Measurements from ENCODE around the gene MED16. TPM values are rescaled to one million over a fixed set of nuclear protein-coding genes. Genes with fewer than 3 reads are reported as not detected.

The MED16 gene
- total and polyA plus RNA-seq, 2 of the 13 experiments (the other 11 are each of a cell fraction or from before 2014, with no cell fraction given): 13.3 to 14.8 TPM

DNA sequence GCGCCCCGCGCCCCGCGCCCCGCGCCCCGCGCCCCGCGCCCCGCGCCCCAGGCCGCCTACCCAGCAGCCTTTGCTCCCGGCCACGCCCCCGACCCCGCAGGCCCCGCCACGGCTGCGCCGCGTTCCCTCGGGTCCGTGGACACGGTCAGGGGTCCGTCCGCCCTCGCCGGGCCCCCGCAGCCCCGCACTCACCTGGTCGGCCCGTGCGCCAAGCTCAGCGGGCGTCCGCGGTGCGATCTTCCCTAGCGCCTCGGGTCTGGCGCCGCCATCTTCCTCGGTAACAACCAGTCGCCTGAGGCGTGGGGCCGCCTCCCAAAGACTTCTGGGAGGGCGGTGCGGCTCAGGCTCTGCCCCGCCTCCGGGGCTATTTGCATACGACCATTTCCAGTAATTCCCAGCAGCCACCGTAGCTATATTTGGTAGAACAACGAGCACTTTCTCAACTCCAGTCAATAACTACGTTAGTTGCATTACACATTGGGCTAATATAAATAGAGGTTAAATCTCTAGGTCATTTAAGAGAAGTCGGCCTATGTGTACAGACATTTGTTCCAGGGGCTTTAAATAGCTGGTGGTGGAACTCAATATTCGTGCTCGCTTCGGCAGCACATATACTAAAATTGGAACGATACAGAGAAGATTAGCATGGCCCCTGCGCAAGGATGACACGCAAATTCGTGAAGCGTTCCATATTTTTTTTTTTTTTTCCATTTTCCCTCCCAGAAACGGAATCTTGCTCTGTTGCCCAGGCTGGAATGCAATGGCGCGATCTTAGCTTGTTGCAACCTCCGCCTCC is at the start of gene MED16, which contains the start of gene RNU6-9 (continued):
- TF ChIP-seq, protein P1, sequence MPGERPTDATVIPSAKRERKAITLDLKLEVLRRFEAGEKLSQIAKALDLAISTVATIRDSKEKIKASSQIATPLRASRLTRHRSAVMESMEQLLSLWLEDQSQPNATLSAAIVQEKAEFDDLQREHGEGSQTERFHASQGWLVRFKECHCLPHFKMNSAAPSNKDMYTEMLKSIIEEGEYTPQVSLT (CRISPR knock-in tag; IDR thresholded peaks at IDR 0.05; ENCODE audit: borderline replicate concordance, low read depth): no peak
- peak; percentile 61; the same call in 1 of the 2 replicates for TF ChIP-seq ZNF768 (CRISPR knock-in tag; IDR thresholded peaks at IDR 0.05)
- TF ChIP-seq ZNF30 (CRISPR knock-in tag; IDR thresholded peaks at IDR 0.05): no peak
- no peak for TF ChIP-seq MTA3 (CRISPR knock-in tag; IDR thresholded peaks at IDR 0.05)
- no peak for TF ChIP-seq ZNF878 (CRISPR knock-in tag; IDR thresholded peaks at IDR 0.05)
- no peak for TF ChIP-seq TMF1 (CRISPR knock-in tag; IDR thresholded peaks at IDR 0.05; ENCODE audit: low read depth)
- TF ChIP-seq KLF16 (CRISPR knock-in tag; IDR thresholded peaks at IDR 0.05): peak in 1 of 2 experiments; percentile 47; a peak in 1 of 4 replicates
- peak; percentile 93 for TF ChIP-seq HOXA5 (CRISPR knock-in tag; IDR thresholded peaks at IDR 0.05)
- no peak for TF ChIP-seq POGZ (CRISPR knock-in tag; IDR thresholded peaks at IDR 0.05)
- no peak for TF ChIP-seq ELF1 (CRISPR knock-in tag; IDR thresholded peaks at IDR 0.05)
- no peak for TF ChIP-seq CEBPB (IDR thresholded peaks at IDR 0.05; ENCODE audit: borderline replicate concordance, low read depth, low read length)
- no peak for TF ChIP-seq ZNF234 (CRISPR knock-in tag; conservative IDR thresholded peaks at IDR 0.05)
- TF ChIP-seq, protein P2, sequence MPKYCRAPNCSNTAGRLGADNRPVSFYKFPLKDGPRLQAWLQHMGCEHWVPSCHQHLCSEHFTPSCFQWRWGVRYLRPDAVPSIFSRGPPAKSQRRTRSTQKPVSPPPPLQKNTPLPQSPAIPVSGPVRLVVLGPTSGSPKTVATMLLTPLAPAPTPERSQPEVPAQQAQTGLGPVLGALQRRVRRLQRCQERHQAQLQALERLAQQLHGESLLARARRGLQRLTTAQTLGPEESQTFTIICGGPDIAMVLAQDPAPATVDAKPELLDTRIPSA (CRISPR knock-in tag; IDR thresholded peaks at IDR 0.05; ENCODE audit: borderline replicate concordance): no peak
- no peak for TF ChIP-seq ZNF33B (CRISPR knock-in tag; IDR thresholded peaks at IDR 0.05)
- TF ChIP-seq, protein P3, sequence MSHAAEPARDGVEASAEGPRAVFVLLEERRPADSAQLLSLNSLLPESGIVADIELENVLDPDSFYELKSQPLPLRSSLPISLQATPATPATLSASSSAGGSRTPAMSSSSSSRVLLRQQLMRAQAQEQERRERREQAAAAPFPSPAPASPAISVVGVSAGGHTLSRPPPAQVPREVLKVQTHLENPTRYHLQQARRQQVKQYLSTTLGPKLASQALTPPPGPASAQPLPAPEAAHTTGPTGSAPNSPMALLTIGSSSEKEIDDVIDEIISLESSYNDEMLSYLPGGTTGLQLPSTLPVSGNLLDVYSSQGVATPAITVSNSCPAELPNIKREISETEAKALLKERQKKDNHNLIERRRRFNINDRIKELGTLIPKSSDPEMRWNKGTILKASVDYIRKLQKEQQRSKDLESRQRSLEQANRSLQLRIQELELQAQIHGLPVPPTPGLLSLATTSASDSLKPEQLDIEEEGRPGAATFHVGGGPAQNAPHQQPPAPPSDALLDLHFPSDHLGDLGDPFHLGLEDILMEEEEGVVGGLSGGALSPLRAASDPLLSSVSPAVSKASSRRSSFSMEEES (CRISPR knock-in tag; IDR thresholded peaks at IDR 0.05): no peak
- no peak; the same call in 1 of the 2 replicates for TF ChIP-seq HMG20A (CRISPR knock-in tag; IDR thresholded peaks at IDR 0.05; ENCODE audit: borderline replicate concordance)
- no peak; the same call in 1 of the 2 replicates for TF ChIP-seq ZNF891 (CRISPR knock-in tag; IDR thresholded peaks at IDR 0.05)
- TF ChIP-seq TBX3 (IDR thresholded peaks at IDR 0.05; ENCODE audit: borderline replicate concordance): no peak
- TF ChIP-seq SPEN (CRISPR knock-in tag; IDR thresholded peaks at IDR 0.05; ENCODE audit: low read depth): peak; percentile 77
- peak; percentile 82 for TF ChIP-seq ASH2L (IDR thresholded peaks at IDR 0.05; ENCODE audit: insufficient read length, low read depth, low read length)
- no peak for TF ChIP-seq ZSCAN12 (CRISPR knock-in tag; IDR thresholded peaks at IDR 0.05)
- TF ChIP-seq TCF12 (IDR thresholded peaks at IDR 0.05): no peak
- TF ChIP-seq TCF12 (CRISPR knock-in tag; IDR thresholded peaks at IDR 0.05): no peak
- no peak for TF ChIP-seq ZNF484 (CRISPR knock-in tag; IDR thresholded peaks at IDR 0.05; ENCODE audit: borderline replicate concordance, low read depth)
- no peak for TF ChIP-seq ZNF839 (CRISPR knock-in tag; IDR thresholded peaks at IDR 0.05; ENCODE audit: borderline replicate concordance)
- TF ChIP-seq, protein P4, sequence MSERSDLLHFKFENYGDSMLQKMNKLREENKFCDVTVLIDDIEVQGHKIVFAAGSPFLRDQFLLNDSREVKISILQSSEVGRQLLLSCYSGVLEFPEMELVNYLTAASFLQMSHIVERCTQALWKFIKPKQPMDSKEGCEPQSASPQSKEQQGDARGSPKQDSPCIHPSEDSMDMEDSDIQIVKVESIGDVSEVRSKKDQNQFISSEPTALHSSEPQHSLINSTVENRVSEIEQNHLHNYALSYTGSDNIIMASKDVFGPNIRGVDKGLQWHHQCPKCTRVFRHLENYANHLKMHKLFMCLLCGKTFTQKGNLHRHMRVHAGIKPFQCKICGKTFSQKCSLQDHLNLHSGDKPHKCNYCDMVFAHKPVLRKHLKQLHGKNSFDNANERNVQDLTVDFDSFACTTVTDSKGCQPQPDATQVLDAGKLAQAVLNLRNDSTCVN (CRISPR knock-in tag; IDR thresholded peaks at IDR 0.05; ENCODE audit: borderline replicate concordance): no peak
- TF ChIP-seq TRIM24 (CRISPR knock-in tag; IDR thresholded peaks at IDR 0.05): no peak
- TF ChIP-seq NCOR1 (IDR thresholded peaks at IDR 0.05; ENCODE audit: borderline replicate concordance, low read length): 0 out of 2 replicates have a peak, but pooled peaks have one; percentile 24
- no peak for TF ChIP-seq HOXA7 (CRISPR knock-in tag; IDR thresholded peaks at IDR 0.05)
